NB4 (cell line): Measurements from ENCODE around the gene CHTF18.
"Not testable (repeated sequence)": the region's sequence is repeated elsewhere in the genome, so short reads cannot be mapped to it uniquely, and the experiment has no call there.

ENCODE experiments used
- DNase-seq: peaks from one replicate; pipeline ENCODE4 v3.0.0; 2010; ENCODE audit warnings: low read depth
- H3K4me3 ChIP-seq: one replicate; pipeline ENCODE4 v1.5.1; 2011; ENCODE audit warnings: mild to moderate bottlenecking, low read depth, low read length, moderate library complexity
- MAX ChIP-seq: IDR thresholded peaks from 2 replicates; pipeline ENCODE4 v1.6.1; 2011; ENCODE audit warnings: low read depth, low read length
- MYC ChIP-seq: IDR thresholded peaks from 2 replicates; pipeline ENCODE4 v1.6.1; 2011; ENCODE audit warnings: low read depth, low read length
- POLR2A ChIP-seq: IDR thresholded peaks from 2 replicates; pipeline ENCODE4 v1.6.1; 2011; ENCODE audit warnings: mild to moderate bottlenecking; ENCODE audit not compliant: insufficient read length; ENCODE audit errors: extremely low read depth
- TF ChIP-seq, protein P1 (sequence below): IDR thresholded peaks from one replicate; pipeline ENCODE4 v1.5.1; 2012; ENCODE audit warnings: low read depth, low read length

Gene CHTF18

DNA sequence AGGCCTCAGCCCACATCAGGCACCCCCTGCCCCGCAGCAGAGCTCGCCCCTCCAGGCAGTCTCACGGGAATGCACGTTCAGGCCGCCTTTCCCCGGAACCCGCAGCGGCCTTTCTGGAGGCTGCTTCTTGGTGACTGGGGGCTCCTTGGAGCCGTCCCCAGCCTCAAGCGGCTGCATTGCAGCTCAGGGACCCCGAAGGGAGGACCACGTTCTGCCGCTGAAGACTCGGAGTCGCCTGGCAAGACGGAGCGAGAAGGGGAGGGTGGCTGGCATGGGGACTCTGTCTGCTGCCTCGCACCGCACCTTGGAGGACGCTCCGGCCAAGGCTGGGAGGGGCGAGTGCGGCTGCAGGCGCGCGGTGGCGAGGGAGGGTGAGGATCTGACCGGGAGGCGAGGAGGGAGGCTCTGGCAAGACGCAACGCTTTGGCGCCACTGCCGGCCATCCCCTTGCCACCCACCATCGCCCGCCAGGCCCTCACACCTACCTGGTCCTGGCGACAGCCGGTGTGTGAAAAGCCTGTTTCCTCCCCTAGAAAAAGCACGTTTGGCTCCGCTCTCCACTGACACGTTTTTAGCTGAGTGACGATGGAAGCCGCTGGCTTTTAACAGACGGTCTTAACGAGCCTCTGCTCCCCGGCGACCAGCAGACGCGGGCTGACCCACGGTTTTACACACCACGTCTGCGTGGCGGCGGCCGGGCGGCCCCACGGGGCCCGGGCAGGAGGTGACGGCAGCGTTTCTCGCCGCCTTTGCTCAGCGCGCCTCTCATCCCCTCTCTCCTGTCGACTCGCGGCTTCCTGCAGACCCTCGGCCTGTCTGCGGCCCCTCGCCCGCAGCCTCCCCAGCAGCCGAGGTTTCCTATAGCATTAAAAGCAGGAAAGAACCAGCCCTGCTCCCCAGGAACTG lies 28.8 kb downstream of the CHTF18 start:
- TF ChIP-seq POLR2A (no peak), MYC (no peak), MAX (no peak)
- TF ChIP-seq, protein P1, sequence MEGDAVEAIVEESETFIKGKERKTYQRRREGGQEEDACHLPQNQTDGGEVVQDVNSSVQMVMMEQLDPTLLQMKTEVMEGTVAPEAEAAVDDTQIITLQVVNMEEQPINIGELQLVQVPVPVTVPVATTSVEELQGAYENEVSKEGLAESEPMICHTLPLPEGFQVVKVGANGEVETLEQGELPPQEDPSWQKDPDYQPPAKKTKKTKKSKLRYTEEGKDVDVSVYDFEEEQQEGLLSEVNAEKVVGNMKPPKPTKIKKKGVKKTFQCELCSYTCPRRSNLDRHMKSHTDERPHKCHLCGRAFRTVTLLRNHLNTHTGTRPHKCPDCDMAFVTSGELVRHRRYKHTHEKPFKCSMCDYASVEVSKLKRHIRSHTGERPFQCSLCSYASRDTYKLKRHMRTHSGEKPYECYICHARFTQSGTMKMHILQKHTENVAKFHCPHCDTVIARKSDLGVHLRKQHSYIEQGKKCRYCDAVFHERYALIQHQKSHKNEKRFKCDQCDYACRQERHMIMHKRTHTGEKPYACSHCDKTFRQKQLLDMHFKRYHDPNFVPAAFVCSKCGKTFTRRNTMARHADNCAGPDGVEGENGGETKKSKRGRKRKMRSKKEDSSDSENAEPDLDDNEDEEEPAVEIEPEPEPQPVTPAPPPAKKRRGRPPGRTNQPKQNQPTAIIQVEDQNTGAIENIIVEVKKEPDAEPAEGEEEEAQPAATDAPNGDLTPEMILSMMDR: no peak
- no peak overlapping the region for H3K4me3 ChIP-seq
- no peak for DNase-seq

DNA sequence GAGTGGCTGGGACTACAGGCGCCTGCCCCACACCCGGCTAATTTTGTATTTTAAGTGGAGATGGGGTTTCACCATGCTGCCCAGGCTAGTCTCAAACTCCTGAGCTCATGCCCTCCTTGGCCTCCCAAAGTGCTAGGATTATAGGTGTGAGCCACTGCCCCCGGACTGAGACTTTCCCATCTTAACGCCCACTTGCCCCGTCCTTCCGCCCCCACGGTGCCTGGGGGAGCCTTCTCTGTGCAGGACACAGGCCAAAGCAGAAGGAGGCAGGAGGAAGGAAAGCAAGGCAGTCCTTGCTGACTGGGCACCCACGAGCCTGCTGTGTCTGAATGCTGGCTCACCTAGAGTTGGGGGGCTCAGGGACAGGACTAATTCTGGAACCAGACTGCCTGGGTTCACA lies 29.7 kb downstream of the CHTF18 start:
- DNase-seq: no peak
- no peak overlapping the region for H3K4me3 ChIP-seq
- no peak for TF ChIP-seq MYC
- TF ChIP-seq MAX: no peak
- TF ChIP-seq, protein P1: no peak
- no peak for TF ChIP-seq POLR2A

- TF ChIP-seq POLR2A: no peak
- no peak for TF ChIP-seq MAX
- no peak for TF ChIP-seq MYC
- TF ChIP-seq, protein P1: no peak
- no peak for DNase-seq
- H3K4me3 ChIP-seq: no peak overlapping the region
Measured at GRCh38 chr16:818592-818991, 30.2 kb downstream of the CHTF18 start.

GRCh38 chr16:819336-820043 lies 31.1 kb downstream of the CHTF18 start:
- TF ChIP-seq POLR2A: no peak
- TF ChIP-seq, protein P1: no peak
- no peak for TF ChIP-seq MYC
- TF ChIP-seq MAX: no peak
- H3K4me3 ChIP-seq: no peak overlapping the region
- DNase-seq: no peak

DNA sequence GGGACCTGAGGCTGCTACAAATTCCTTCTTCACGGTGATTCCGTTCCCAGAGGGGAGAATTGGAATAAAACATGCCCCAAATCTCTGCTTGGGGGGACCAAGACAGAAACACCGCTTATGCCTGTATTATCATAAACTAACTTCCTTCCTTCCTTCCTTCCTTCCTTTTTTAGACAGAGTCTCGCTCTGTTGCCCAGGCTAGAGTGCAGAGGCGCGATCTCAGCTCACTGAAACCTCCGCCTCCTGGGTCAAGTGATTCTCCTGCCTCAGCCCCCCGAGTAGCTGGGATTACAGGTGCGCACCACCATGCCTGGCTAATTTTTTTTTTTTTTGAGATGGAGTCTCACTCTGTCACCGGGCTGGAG lies 31.6 kb downstream of the CHTF18 start:
- DNase-seq, H3K4me3 ChIP-seq: not testable (repeated sequence)

DNA sequence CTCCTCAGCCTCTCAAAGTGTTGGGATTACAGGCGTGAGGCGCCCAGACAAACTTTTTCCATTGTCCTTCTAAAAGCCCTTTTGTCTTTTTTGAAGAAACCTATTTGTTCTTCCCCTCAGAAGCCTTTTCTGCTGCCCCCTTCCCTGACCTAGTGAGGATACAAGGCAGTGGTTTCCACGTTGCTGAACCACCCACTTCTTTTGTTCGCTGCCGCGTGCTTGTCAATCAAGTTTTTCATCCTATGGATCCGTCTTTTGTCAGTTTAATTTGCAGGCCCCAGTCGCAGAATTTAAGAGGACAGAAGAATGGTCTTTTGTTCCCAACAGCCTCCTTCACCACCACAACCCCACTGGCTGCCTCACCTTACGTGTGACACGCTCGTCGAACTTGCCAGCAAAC lies 32.3 kb downstream of the CHTF18 start:
- no peak for DNase-seq
- no peak overlapping the region for H3K4me3 ChIP-seq
- TF ChIP-seq MAX (no peak), POLR2A (no peak), MYC (no peak)
- TF ChIP-seq, protein P1: no peak
